ENCODE data around the gene TMEM266.
"Not testable (repeated sequence)": the region's sequence is repeated elsewhere in the genome, so short reads cannot be mapped to it uniquely, and the experiment has no call there.

DNA sequence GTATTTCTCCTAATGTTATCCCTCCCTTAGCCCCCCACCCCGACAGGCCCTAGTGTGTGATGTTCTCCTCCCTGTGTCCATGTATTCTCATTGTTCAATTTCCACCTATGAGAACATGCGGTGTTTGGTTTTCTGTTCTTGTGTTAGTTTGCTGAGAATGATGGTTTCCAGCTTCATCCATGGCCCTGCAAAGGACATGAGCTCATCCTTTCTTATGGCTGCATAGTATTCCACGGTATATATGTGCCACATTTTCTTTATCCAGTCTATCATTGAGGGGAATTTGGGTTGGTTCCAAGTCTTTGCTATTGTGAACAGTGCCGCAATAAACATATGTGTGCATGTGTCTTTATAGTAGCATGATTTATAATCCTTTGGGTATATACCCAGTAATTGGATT is 46.3 kb upstream of the TMEM266 start:
- TF ChIP-seq, protein P1, sequence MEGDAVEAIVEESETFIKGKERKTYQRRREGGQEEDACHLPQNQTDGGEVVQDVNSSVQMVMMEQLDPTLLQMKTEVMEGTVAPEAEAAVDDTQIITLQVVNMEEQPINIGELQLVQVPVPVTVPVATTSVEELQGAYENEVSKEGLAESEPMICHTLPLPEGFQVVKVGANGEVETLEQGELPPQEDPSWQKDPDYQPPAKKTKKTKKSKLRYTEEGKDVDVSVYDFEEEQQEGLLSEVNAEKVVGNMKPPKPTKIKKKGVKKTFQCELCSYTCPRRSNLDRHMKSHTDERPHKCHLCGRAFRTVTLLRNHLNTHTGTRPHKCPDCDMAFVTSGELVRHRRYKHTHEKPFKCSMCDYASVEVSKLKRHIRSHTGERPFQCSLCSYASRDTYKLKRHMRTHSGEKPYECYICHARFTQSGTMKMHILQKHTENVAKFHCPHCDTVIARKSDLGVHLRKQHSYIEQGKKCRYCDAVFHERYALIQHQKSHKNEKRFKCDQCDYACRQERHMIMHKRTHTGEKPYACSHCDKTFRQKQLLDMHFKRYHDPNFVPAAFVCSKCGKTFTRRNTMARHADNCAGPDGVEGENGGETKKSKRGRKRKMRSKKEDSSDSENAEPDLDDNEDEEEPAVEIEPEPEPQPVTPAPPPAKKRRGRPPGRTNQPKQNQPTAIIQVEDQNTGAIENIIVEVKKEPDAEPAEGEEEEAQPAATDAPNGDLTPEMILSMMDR (conservative IDR thresholded peaks at IDR 0.05; ENCODE audit: low read depth, low read length) = not testable (repeated sequence)
- not testable (repeated sequence) for TF ChIP-seq EZH2phosphoT487 (IDR thresholded peaks at IDR 0.05; ENCODE audit: borderline replicate concordance, low read length)
